ENCODE results near the gene ERC2. TPM values are rescaled to one million over a fixed set of nuclear protein-coding genes. Genes with fewer than 3 reads are reported as not detected.

ERC2 gene
- total RNA-seq, 1 donor, result 0.43 TPM

DNA sequence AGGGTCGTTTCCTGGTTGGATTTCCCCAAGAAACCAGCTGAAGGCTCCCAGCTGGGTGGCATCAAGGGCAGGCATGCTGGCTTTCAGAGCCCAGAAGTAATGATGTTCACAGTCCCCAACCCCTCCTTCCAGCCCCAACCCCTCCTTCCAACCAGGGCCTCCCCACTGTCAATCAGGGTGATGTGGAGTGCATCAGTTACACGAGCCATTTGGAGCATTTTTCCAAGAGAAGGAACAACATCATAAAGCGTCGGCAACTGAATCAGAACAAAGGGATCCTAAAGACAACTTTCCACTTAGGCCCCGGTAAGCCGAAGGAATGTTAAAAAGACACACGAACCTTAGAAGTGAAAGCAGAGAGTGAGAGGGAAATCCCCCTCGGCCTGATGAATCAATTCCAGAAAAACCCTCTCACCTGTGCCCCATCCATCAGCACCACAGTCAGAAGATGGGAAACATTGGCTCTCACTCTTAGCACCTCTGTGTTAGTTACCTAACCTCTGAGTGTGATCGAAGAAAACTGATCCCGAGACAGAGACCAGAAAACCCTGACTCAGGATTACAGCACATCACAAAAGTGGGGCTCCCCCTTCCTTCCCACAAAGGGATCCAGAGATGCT, 880.0 kb downstream of the ERC2 start:
- no peak overlapping the region for H3K4me3 ChIP-seq (ENCODE audit: low read depth, low read length)
- TF ChIP-seq, protein P1, sequence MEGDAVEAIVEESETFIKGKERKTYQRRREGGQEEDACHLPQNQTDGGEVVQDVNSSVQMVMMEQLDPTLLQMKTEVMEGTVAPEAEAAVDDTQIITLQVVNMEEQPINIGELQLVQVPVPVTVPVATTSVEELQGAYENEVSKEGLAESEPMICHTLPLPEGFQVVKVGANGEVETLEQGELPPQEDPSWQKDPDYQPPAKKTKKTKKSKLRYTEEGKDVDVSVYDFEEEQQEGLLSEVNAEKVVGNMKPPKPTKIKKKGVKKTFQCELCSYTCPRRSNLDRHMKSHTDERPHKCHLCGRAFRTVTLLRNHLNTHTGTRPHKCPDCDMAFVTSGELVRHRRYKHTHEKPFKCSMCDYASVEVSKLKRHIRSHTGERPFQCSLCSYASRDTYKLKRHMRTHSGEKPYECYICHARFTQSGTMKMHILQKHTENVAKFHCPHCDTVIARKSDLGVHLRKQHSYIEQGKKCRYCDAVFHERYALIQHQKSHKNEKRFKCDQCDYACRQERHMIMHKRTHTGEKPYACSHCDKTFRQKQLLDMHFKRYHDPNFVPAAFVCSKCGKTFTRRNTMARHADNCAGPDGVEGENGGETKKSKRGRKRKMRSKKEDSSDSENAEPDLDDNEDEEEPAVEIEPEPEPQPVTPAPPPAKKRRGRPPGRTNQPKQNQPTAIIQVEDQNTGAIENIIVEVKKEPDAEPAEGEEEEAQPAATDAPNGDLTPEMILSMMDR (IDR thresholded peaks at IDR 0.05; ENCODE audit: insufficient read depth, low read depth, low read length), result no peak

DNA sequence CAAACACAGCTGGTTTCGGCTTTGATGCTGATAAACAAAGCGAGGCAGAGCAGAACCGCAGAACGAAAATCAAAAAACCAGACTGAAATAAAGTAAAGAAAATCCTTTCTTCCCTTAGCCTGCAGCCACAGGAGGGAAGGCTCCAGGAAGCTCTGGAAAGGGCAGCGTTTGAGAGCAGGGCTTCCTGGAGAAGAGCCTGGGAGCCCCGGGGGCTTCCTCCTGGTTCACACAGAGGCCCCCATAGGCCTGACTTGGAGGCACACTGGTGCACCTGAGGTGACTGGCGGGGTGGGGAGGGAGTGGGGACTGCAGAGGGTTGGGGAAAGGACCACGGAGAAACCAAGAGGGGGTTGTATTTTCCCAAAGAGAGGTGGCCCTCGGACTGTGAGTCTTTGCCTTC, 882.4 kb downstream of the ERC2 start:
- DNase-seq (ENCODE audit: low read depth), result no peak
- TF ChIP-seq, protein P1 (IDR thresholded peaks at IDR 0.05; ENCODE audit: insufficient read depth, low read depth, low read length), result no peak
- no peak overlapping the region for H3K4me3 ChIP-seq (ENCODE audit: low read depth, low read length)

More for the DNA sequence above, 880.0 kb downstream of the ERC2 start:
- no peak for DNase-seq (ENCODE audit: low read depth)

DNA sequence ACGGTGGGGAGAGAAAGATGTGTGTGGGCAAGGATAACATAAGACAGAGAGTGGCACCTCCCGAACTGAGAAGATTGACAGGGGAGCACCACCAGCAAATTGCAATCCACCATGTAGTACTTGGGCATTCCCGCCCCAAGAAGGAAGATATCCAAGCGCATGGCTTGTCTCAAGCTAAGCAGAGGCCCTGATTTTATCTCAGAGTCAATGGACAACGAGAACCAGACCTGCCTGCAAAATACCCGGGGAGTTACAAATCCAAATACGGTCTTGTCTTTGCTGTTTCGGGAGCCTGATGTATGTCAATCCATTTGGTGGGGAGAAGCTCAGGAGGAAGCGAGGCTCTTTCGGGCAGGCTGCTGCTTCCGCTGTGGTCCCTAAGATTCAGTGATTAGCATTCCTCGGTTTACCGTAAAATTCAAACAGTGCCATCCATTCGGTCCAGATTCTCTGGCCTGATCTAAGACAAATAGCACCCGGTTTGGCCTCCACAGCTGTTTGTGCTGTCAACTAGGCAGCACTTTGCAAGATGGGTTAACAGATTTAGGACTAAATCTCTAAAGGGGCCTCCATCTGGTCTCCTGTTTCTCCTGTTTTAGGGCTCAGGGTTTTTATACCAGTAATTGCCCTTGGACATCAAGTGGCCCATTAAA, 883.4 kb downstream of the ERC2 start:
- TF ChIP-seq, protein P1 (IDR thresholded peaks at IDR 0.05; ENCODE audit: insufficient read depth, low read depth, low read length), result no peak
- DNase-seq (ENCODE audit: low read depth), result no peak

DNA sequence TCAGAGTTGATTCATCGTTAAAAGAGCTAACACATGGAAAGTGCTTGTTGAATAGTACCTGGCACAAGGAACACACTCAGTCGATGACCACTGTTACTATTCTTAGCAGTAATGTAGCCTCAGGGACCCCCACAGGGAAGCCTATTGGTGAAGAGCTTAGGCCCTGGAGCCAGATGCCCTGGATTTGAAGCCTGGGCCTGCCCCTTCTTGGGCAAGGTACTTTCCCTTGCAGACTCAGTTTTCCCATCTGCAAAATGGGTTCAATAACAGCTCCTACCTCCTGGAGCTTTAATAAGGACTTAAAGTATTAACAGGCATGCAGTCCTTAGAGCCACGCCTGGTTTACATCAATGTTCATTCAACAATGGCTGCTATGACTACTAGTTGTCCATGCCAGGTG, 884.2 kb downstream of the ERC2 start:
- H3K4me3 ChIP-seq (ENCODE audit: low read depth, low read length), result no peak overlapping the region
- DNase-seq (ENCODE audit: low read depth), result no peak
- TF ChIP-seq, protein P1 (IDR thresholded peaks at IDR 0.05; ENCODE audit: insufficient read depth, low read depth, low read length), result no peak

More for the DNA sequence above, 883.4 kb downstream of the ERC2 start:
- no peak overlapping the region for H3K4me3 ChIP-seq (ENCODE audit: low read depth, low read length)

DNA sequence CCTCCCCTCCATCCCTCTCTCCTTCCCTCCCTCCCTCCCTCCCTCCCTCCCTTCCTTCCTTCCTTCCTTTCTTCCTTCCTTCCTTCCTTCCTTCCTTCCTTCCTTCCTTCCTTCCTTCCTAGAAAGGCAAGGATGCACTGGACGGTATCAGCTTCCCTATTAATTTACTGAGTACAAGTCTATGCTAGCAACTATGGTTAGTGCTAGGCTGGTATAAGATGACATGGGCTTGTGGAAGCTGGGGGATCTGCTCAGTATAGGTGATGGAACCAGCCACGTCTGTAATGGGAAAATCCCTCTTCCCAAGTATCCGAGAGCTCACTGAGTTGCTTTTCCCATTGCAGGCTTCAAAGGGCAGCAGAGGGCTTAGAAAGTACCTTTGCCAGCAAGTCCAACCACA, 884.8 kb downstream of the ERC2 start:
- DNase-seq (ENCODE audit: low read depth), result no peak
- H3K4me3 ChIP-seq (ENCODE audit: low read depth, low read length), result no peak overlapping the region
- TF ChIP-seq, protein P1 (IDR thresholded peaks at IDR 0.05; ENCODE audit: insufficient read depth, low read depth, low read length), result no peak

DNA sequence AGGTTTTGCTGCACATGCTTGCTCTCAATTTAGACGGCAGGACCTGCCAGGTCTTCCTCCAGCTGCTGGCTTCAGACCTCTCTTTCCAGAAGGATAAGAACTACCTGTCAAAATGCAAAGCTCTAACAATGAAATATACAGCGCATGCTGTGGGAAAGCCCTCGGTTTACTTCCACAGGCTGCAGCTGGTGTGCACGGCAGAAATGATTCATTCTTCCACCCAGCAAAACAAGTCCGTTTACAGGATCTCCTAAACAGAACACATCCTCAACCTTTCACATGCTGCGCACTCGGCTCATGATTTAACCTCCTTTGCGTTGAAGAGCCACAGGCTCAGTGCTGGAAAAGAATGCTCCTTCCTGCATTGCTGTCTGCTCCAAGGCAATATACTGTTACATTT, 888.8 kb downstream of the ERC2 start:
- H3K4me3 ChIP-seq (ENCODE audit: low read depth, low read length), result no peak overlapping the region
- TF ChIP-seq, protein P1 (IDR thresholded peaks at IDR 0.05; ENCODE audit: insufficient read depth, low read depth, low read length), result no peak
- peak; percentile 65 for DNase-seq (ENCODE audit: low read depth)

Measured in fibroblast of villous mesenchyme (primary cell).